BE2C (cell line): Measurements from ENCODE around the gene DPYSL4.
"Not testable (repeated sequence)": the region's sequence is repeated elsewhere in the genome, so short reads cannot be mapped to it uniquely, and the experiment has no call there.

Experiments
- DNase-seq: peaks from one replicate; pipeline ENCODE4 v3.0.0-alpha.2; 2020
- H3K27me3 ChIP-seq: fragments of 250-450 bp; sonication (Bioruptor Pico); 2 replicates; pipeline ENCODE4 v1.5.1; 2020; ENCODE audit warnings: mild to moderate bottlenecking
- H3K36me3 ChIP-seq: fragments of 250-450 bp; sonication (Bioruptor Pico); 2 replicates; pipeline ENCODE4 v1.5.1; 2020; ENCODE audit warnings: mild to moderate bottlenecking
- H3K4me1 ChIP-seq: fragments of 250-450 bp; sonication (Bioruptor Pico); 2 replicates; pipeline ENCODE4 v1.5.1; 2020
- H3K4me3 ChIP-seq: 2 replicates; pipeline ENCODE4 v1.5.1; 2011; ENCODE audit warnings: low read depth, low read length
- H3K9me3 ChIP-seq: fragments of 250-450 bp; sonication (Bioruptor Pico); 2 replicates; pipeline ENCODE4 v1.5.1; 2020
- CTCF ChIP-seq: IDR thresholded peaks from 2 replicates; pipeline ENCODE4 v1.5.1; 2012; ENCODE audit warnings: mild to moderate bottlenecking, low read depth, low read length

Gene DPYSL4

DNA sequence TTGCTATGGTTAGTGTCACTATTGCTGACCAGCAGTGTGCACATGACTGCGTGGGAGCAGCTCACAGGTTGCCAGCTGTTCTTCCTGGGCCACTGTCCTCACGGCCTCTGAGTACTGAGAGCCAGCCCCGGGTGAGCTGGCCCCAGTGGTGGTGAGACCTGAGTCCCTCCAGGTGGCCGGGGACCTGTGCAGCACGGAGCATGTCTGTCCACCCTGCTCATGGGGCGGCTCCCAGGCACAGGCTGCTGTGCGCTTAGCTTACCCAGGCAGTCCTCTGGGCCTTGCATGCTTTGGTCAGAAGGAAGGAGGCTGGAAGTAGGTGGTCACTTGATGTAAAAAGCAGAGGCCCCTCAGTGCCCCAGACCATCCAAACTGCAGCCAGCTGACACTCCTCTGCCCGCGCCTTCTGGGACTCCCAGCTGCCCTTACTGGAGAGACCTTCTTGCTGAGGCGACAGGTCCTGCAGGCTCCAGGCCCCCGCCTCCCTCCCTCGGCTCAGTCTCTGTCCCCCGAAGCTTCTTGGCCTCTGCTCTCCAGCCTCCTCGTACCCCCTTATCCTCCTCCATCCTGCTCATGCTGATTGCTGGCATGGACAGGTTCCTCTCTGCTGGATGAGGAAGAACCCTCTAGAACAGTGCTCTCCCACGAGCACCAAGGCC, 30.9 kb upstream of the DPYSL4 start:
- Histone ChIP-seq H3K27me3 (no peaks in the 10 kb centered on the region), H3K4me3 (no peak overlapping the region), H3K4me1 (no peaks in the 10 kb centered on the region), H3K36me3 (no peaks in the 10 kb centered on the region), H3K9me3 (no peaks in the 10 kb centered on the region)
- no peak for TF ChIP-seq CTCF
- no peak for DNase-seq

- no peaks in the 10 kb centered on the region for H3K4me1 ChIP-seq
- TF ChIP-seq CTCF = no peak
- no peak overlapping the region for H3K4me3 ChIP-seq
- H3K9me3 ChIP-seq = no peaks in the 10 kb centered on the region
- H3K27me3 ChIP-seq = no peaks in the 10 kb centered on the region
- no peaks in the 10 kb centered on the region for H3K36me3 ChIP-seq
- DNase-seq = no peak
Observed at GRCh38 chr10:132156382-132156781, 30.4 kb upstream of the DPYSL4 start.

GRCh38 chr10:132157101-132157500, 29.6 kb upstream of the DPYSL4 start:
- H3K4me3 ChIP-seq = no peak overlapping the region
- H3K4me1 ChIP-seq = no peaks in the 10 kb centered on the region
- TF ChIP-seq CTCF = no peak
- H3K27me3 ChIP-seq = no peaks in the 10 kb centered on the region
- DNase-seq = no peak
- no peaks in the 10 kb centered on the region for H3K9me3 ChIP-seq
- H3K36me3 ChIP-seq = no peaks in the 10 kb centered on the region

- no peaks in the 10 kb centered on the region for H3K9me3 ChIP-seq
- H3K4me1 ChIP-seq = no peaks in the 10 kb centered on the region
- no peaks in the 10 kb centered on the region for H3K27me3 ChIP-seq
- no peak for TF ChIP-seq CTCF
- DNase-seq = no peak
- no peaks in the 10 kb centered on the region for H3K36me3 ChIP-seq
- no peak overlapping the region for H3K4me3 ChIP-seq
Observed at GRCh38 chr10:132158122-132158741, 28.5 kb upstream of the DPYSL4 start.

DNA sequence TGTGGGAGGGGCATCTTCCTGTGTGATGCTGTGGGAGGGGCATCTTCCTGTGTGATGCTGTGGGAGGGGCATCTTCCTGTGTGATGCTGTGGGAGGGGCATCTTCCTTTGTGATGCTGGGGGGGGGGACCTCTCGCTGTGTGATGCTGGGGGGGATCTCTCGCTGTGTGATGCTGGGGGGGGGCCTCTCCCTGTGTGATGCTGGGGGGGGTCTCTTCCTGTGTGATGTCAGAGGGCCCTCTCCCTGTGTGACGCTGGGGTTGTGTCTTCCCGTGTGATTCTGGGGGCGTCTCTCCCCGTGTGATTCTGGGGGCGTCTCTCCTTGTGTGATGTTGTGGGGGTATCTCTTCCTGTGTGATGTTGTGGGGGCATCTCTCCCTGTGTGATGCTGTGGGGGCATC, 27.9 kb upstream of the DPYSL4 start:
- no peaks in the 10 kb centered on the region for H3K9me3 ChIP-seq
- H3K36me3 ChIP-seq = no peaks in the 10 kb centered on the region
- no peaks in the 10 kb centered on the region for H3K27me3 ChIP-seq
- TF ChIP-seq CTCF = no peak
- H3K4me1 ChIP-seq = no peaks in the 10 kb centered on the region
- no peak overlapping the region for H3K4me3 ChIP-seq
- no peak for DNase-seq

GRCh38 chr10:132159302-132160230, 27.2 kb upstream of the DPYSL4 start:
- DNase-seq, H3K4me3 ChIP-seq: not testable (repeated sequence)

GRCh38 chr10:132160231-132160630, 26.5 kb upstream of the DPYSL4 start:
- not testable (repeated sequence) for H3K9me3 ChIP-seq, H3K36me3 ChIP-seq

More at GRCh38 chr10:132159302-132160230, 27.2 kb upstream of the DPYSL4 start:
- H3K4me1 ChIP-seq, H3K27me3 ChIP-seq, H3K9me3 ChIP-seq, H3K36me3 ChIP-seq: not testable (repeated sequence)

GRCh38 chr10:132160834-132161622, 25.7 kb upstream of the DPYSL4 start:
- H3K9me3 ChIP-seq, H3K27me3 ChIP-seq, H3K36me3 ChIP-seq, DNase-seq, H3K4me3 ChIP-seq, H3K4me1 ChIP-seq: not testable (repeated sequence)

More at GRCh38 chr10:132160231-132160630, 26.5 kb upstream of the DPYSL4 start:
- not testable (repeated sequence) for DNase-seq, H3K4me1 ChIP-seq, H3K27me3 ChIP-seq, H3K4me3 ChIP-seq
